Measurements from ENCODE around the gene TAMALIN. TPM values are rescaled to one million over a fixed set of nuclear protein-coding genes. Genes with fewer than 3 reads are reported as not detected.

The TAMALIN gene
- total and polyA plus RNA-seq, 2 of the 4 experiments (the other 2 are of a cell fraction) = 2.7 to 5.3 TPM

- Histone ChIP-seq H3K79me1 (ENCODE audit: low read depth in 1 of 2, low read length in 2 of 2) (peaks cover 34 to 82% of the 10 kb centered on the region in 2 experiments), H2BK5ac (ENCODE audit: low read depth, low read length, poor library complexity, severe bottlenecking) (no peak overlapping the region), H3K27ac (ENCODE audit: insufficient read depth, low read length) (no peak overlapping the region), H3K4me3 (ENCODE audit: insufficient read depth, low read depth, low read length) (no peak overlapping the region), H4K8ac (ENCODE audit: low read depth in 2 of 2, low read length in 2 of 2) (no peak overlapping the region), H3K56ac (ENCODE audit: extremely low read depth, insufficient read depth, low read length) (no peak overlapping the region), H3K27me3 (ENCODE audit: control insufficient read depth, insufficient read depth, low read length) (no peaks in the 10 kb centered on the region), H3K4me1 (ENCODE audit: control insufficient read depth, insufficient read depth, low read length) (peaks cover 11% of the 10 kb centered on the region), H2AFZ (replicated peaks; ENCODE audit: low read length, poor library complexity) (no peak overlapping the region), H4K91ac (ENCODE audit: insufficient read depth, low read depth, low read length) (no peak overlapping the region), H3K4ac (ENCODE audit: low read depth, low read length) (no peak overlapping the region), H3K9me1 (ENCODE audit: insufficient read depth, low read length) (peaks cover 12% of the 10 kb centered on the region), H2BK20ac (ENCODE audit: low read depth, low read length) (no peak overlapping the region), H3K18ac (ENCODE audit: low read depth, low read length) (no peak overlapping the region), H3K36me3 (ENCODE audit: control insufficient read depth, insufficient read depth, low read length) (peaks cover 7% of the 10 kb centered on the region), H2BK120ac (ENCODE audit: low read depth, low read length) (no peak overlapping the region), H3K9me3 (ENCODE audit: control insufficient read depth, insufficient read depth, low read length) (no peaks in the 10 kb centered on the region), H4K20me1 (ENCODE audit: insufficient read depth, low read length) (peaks cover 35% of the 10 kb centered on the region), H2AK9ac (replicated peaks; ENCODE audit: low read depth, low read length, poor library complexity) (no peak overlapping the region), H2AK5ac (ENCODE audit: low read depth, low read length) (no peak overlapping the region), H4K5ac (ENCODE audit: low read depth, low read length) (no peak overlapping the region), H3K4me2 (ENCODE audit: low read depth, low read length) (no peak overlapping the region), H3K14ac (replicated peaks; ENCODE audit: low read depth, low read length) (no peak overlapping the region), H2BK15ac (ENCODE audit: low read depth, low read length) (no peak overlapping the region), H3K23ac (ENCODE audit: low read depth, low read length) (no peak overlapping the region), H3K9ac (ENCODE audit: low read depth, low read length) (no peak overlapping the region)
- POLR2A ChIA-PET (ENCODE audit: unreplicated experiment) = no interaction called here
- TF ChIP-seq BHLHE40 (IDR thresholded peaks at IDR 0.05; ENCODE audit: low read depth, low read length) (no peak), CTCF (conservative IDR thresholded peaks at IDR 0.05; ENCODE audit: low read depth, low read length) (no peak), USF2 (IDR thresholded peaks at IDR 0.05; ENCODE audit: low read depth, low read length) (no peak), NFE2L2 (IDR thresholded peaks at IDR 0.05; ENCODE audit: low read depth, low read length) (no peak), FOS (IDR thresholded peaks at IDR 0.05; ENCODE audit: low read depth, low read length) (no peak), RAD21 (IDR thresholded peaks at IDR 0.05; ENCODE audit: low read length) (no peak), CEBPB (IDR thresholded peaks at IDR 0.05; ENCODE audit: low read depth, low read length) (no peak), RFX5 (IDR thresholded peaks at IDR 0.05; ENCODE audit: low read depth, low read length) (no peak)
- dilution Hi-C loops (cut with HindIII; ENCODE audit: low sequenced_read_pairs, unreplicated experiment) = loop anchor here (25.0 kb wide), 1 partner anchor 98 kb away; no protein-coding TSS in a partner anchor
- intact Hi-C loops (cut with micrococcal nuclease) = no loop called here
- DNase-seq (no peak), ATAC-seq (ENCODE audit: low read depth) (no peak)
- in situ Hi-C loops (cut with MboI; ENCODE audit: low sequenced_read_pairs) = no loop called here
- no CpG with 5 or more reads among the region's 1 CpG for WGBS, 2 experiments (ENCODE audit: extremely low coverage in 2 of 2, insufficient read length in 1 of 2)
- BruUV-seq (replicated peaks) = no TSS peak
- CTCF ChIA-PET = interaction anchor here (2.1 kb wide), 1 partner anchor 11 kb away, joined by 16 read pairs; no protein-coding TSS in a partner anchor
Measured at GRCh38 chr12:51960488-51960887, 46.3 kb upstream of the TAMALIN start.
